SK-N-SH (cell line): ENCODE data around the gene GABRR2. TPM values are rescaled to one million over a fixed set of nuclear protein-coding genes. Genes with fewer than 3 reads are reported as not detected.

Experiments
- CTCF ChIA-PET: fragments of 300-600, 350-600 bp; formaldehyde crosslinking; extraction: SDS; loops from one replicate; lab custom pipeline; 2021; lab: Yijun Ruan, JAX
- POLR2A ChIA-PET: fragments of 350-600 bp; sonication (Branson Sonifier 250); formaldehyde crosslinking; extraction: SDS; loops from one replicate; lab custom pipeline; 2020; ENCODE audit warnings: antibody characterized with exemption, inconsistent platforms; lab: Yijun Ruan, JAX
- DNase-seq: peaks from one replicate; pipeline ENCODE4 v3.0.0; 2012
- H2AFZ ChIP-seq: fragments of 200-600 bp; sonication (generic); 2 replicates; pipeline ENCODE4 v1.8.1; 2016; ENCODE audit warnings: antibody characterized with exemption, mild to moderate bottlenecking, low read depth
- H3F3A ChIP-seq: fragments of 200-600 bp; sonication (generic); replicated peaks from 2 replicates; pipeline ENCODE3; 2016; ENCODE audit warnings: antibody characterized with exemption, mild to moderate bottlenecking; ENCODE audit not compliant: insufficient read depth
- H3K27ac ChIP-seq, 2 experiments: fragments of 200-500 bp in 1 of 2; fragments of 200-600 bp in 1 of 2; sonication (Bioruptor generic) in 1 of 2; sonication (generic), shearing (Covaris generic) in 1 of 2; 2 replicates each; pipeline versions ENCODE4 v1.5.1 to v1.6.1; 2014 to 2016; ENCODE audit warnings: low read depth in 2 of 2, inconsistent platforms in 1 of 2, low read length in 1 of 2, mild to moderate bottlenecking in 1 of 2, mixed read lengths in 1 of 2
- H3K27me3 ChIP-seq: fragments of 200-600 bp; sonication (generic), shearing (Covaris generic); 2 replicates; pipeline ENCODE4 v1.6.1; 2016; ENCODE audit warnings: mixed run types; ENCODE audit not compliant: insufficient read depth
- H3K36me3 ChIP-seq, 2 experiments: fragments of 200-500 bp in 1 of 2; fragments of 200-600 bp in 1 of 2; sonication (Bioruptor generic) in 1 of 2; sonication (generic) in 1 of 2; replicated peaks in 1 of 2; 2 replicates each; pipeline versions ENCODE3 to v1.5.1; 2014 to 2016; ENCODE audit warnings: low read length in 1 of 2, mild to moderate bottlenecking in 1 of 2; ENCODE audit not compliant: insufficient read depth in 2 of 2, control insufficient read depth in 1 of 2
- H3K4me1 ChIP-seq, 2 experiments: fragments of 200-500 bp in 1 of 2; fragments of 200-600 bp in 1 of 2; sonication (Bioruptor generic) in 1 of 2; sonication (generic), shearing (Covaris generic) in 1 of 2; 2 replicates each; pipeline versions ENCODE4 v1.5.1 to v1.6.1; 2014 to 2016; ENCODE audit warnings: low read depth in 1 of 2, low read length in 1 of 2, mixed run types in 1 of 2; ENCODE audit not compliant: insufficient read depth in 2 of 2, control insufficient read depth in 1 of 2
- H3K4me2 ChIP-seq: fragments of 200-600 bp; sonication (generic), shearing (Covaris generic); 2 replicates; pipeline ENCODE4 v1.6.1; 2017; ENCODE audit warnings: mixed run types
- H3K4me3 ChIP-seq, 2 experiments: fragments of 200-500 bp in 1 of 2; fragments of 200-600 bp in 1 of 2; sonication (Bioruptor generic) in 1 of 2; sonication (generic), shearing (Covaris generic) in 1 of 2; 2 replicates each; pipeline versions ENCODE4 v1.5.1 to v1.8.1; 2014 to 2016; ENCODE audit warnings: low read depth in 2 of 2, inconsistent platforms in 1 of 2, low read length in 1 of 2, mild to moderate bottlenecking in 1 of 2, mixed read lengths in 1 of 2, moderate library complexity in 1 of 2
- H3K79me2 ChIP-seq: fragments of 200-600 bp; sonication (generic); 2 replicates; pipeline ENCODE4 v1.8.1; 2017; ENCODE audit warnings: mild to moderate bottlenecking; ENCODE audit not compliant: insufficient read depth
- H3K9ac ChIP-seq: fragments of 200-600 bp; sonication (generic); 2 replicates; pipeline ENCODE4 v1.6.1; 2017; ENCODE audit warnings: mixed run types
- H3K9me2 ChIP-seq: fragments of 200-600 bp; sonication (generic); 2 replicates; pipeline ENCODE4 v1.6.1; 2017; ENCODE audit warnings: mixed run types
- H3K9me3 ChIP-seq: fragments of 200-600 bp; sonication (generic); 2 replicates; pipeline ENCODE4 v1.6.1; 2017; ENCODE audit warnings: mixed run types, mild to moderate bottlenecking, moderate library complexity
- H4K20me1 ChIP-seq: fragments of 200-600 bp; sonication (generic); 2 replicates; pipeline ENCODE4 v1.6.1; 2017; ENCODE audit warnings: mild to moderate bottlenecking, mixed run types; ENCODE audit not compliant: insufficient read depth
- CHD2 ChIP-seq: fragments of 150-350 bp; IDR thresholded peaks from 2 replicates; pipeline ENCODE4 v1.6.1; 2018; ENCODE audit warnings: low read length; ENCODE audit not compliant: partially characterized antibody
- JUND ChIP-seq: IDR thresholded peaks from 2 replicates; pipeline ENCODE4 v1.4.0; 2012
- POLR2AphosphoS5 ChIP-seq: IDR thresholded peaks from 2 replicates; pipeline ENCODE4 v1.6.1; 2012; ENCODE audit warnings: low read depth, low read length
- RXRA ChIP-seq: IDR thresholded peaks from 2 replicates; pipeline ENCODE4 v1.4.0; 2012; ENCODE audit warnings: low read depth, mild to moderate bottlenecking, borderline replicate concordance
- TAF1 ChIP-seq: IDR thresholded peaks from 2 replicates; pipeline ENCODE4 v1.6.1; 2012; ENCODE audit warnings: low read depth, mild to moderate bottlenecking, low read length, moderate library complexity, borderline replicate concordance
- YY1 ChIP-seq: IDR thresholded peaks from 2 replicates; pipeline ENCODE4 v1.4.0; 2012; ENCODE audit warnings: low read depth, mild to moderate bottlenecking
- WGBS: methylation state at CpG from one replicate; pipeline ENCODE4 v1.1.6; 2017; ENCODE audit warnings: low lambda C conversion rate; 5-methylcytosine and 5-hydroxymethylcytosine counted together
- polyA plus RNA-seq, 3 experiments: library from polyadenylated mRNA; depleted of rRNA; stranded (reverse); fragments of >200 nt; gene quantifications; 2 replicates each; pipeline ENCODE4 v1.2.3, GENCODE V29; 2012
- TF ChIP-seq, protein P1 (sequence below): IDR thresholded peaks from 2 replicates; pipeline ENCODE4 v1.4.0; 2012; ENCODE audit warnings: low read depth
- TF ChIP-seq, protein P2 (sequence below): IDR thresholded peaks from 2 replicates; pipeline ENCODE4 v1.6.1; 2012; ENCODE audit warnings: mild to moderate bottlenecking, low read depth, low read length, moderate library complexity
- TF ChIP-seq, protein P3 (sequence below): IDR thresholded peaks from 2 replicates; pipeline ENCODE4; 2012
- TF ChIP-seq, protein P4 (sequence below): fragments of 150-350 bp; IDR thresholded peaks from 2 replicates; pipeline ENCODE4 v1.6.1; 2016; ENCODE audit warnings: mild to moderate bottlenecking, low read depth, low read length

GABRR2 gene
- polyA plus RNA-seq, 1 of the 3 experiments (the other 2 are of a cell fraction): 0.18 TPM

DNA sequence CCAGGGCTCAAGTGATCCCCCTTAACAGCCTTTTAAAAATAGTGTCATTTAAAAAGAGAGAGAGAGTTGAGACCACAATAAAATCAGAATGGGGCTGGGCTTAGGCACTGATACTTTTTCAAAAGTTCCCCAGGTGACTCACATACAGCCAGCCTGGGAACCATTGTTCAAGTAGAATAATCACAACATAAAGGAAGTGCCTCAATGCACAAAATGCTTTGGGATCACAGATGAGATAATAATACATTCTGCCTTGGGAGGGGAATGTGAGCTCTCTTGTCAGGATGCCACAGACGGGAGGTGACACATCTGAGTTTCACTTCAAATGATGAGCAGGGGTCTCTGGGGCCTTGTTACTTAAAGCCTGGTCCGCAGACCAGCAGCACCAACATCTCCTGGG, 63.9 kb downstream of the GABRR2 start (continued):
- TF ChIP-seq TAF1 (no peak), CHD2 (no peak)

DNA sequence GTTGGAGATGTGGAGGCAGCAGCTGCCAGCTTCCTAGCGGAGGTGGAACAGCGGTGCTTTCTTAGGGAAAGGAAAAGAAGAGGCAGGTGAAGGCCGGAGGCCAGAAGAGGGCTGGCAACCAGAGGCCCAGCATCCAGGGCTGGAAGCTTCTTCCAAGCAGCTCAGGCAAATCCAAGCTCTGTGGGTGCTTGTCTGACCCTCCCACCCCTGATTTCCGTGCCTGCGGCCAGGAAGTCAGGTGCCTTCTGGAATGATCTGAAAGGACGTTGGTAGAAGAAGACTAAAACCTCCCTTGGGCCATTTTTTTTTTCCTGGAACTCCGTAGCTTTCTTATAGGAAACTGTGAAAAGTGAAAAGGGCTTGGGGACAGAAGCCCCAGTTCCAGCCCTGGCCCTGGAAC, 64.9 kb downstream of the GABRR2 start:
- no peaks in the 10 kb centered on the region for H3F3A ChIP-seq
- ChIA-PET CTCF (interaction anchor here (0.6 to 1.4 kb wide), 5 partner anchors 15 to 268 kb away, joined by 3 to 7 read pairs (median 3); no protein-coding TSS in a partner anchor), POLR2A (no interaction called here)
- H3K9ac ChIP-seq: no peak overlapping the region
- no peaks in the 10 kb centered on the region for H3K9me3 ChIP-seq
- no peaks in the 10 kb centered on the region for H3K79me2 ChIP-seq
- peaks cover 5% of the 10 kb centered on the region; the same call in 1 of the 2 replicates for H3K27me3 ChIP-seq
- H3K36me3 ChIP-seq: no peaks in the 10 kb centered on the region
- H3K4me1 ChIP-seq: no peaks in the 10 kb centered on the region
- TF ChIP-seq YY1: no peak
- no peak for TF ChIP-seq JUND
- TF ChIP-seq, protein P1, sequence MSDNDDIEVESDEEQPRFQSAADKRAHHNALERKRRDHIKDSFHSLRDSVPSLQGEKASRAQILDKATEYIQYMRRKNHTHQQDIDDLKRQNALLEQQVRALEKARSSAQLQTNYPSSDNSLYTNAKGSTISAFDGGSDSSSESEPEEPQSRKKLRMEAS: no peak
- TF ChIP-seq RXRA: no peak
- TF ChIP-seq CHD2: no peak
- TF ChIP-seq POLR2AphosphoS5: no peak
- TF ChIP-seq, protein P2, sequence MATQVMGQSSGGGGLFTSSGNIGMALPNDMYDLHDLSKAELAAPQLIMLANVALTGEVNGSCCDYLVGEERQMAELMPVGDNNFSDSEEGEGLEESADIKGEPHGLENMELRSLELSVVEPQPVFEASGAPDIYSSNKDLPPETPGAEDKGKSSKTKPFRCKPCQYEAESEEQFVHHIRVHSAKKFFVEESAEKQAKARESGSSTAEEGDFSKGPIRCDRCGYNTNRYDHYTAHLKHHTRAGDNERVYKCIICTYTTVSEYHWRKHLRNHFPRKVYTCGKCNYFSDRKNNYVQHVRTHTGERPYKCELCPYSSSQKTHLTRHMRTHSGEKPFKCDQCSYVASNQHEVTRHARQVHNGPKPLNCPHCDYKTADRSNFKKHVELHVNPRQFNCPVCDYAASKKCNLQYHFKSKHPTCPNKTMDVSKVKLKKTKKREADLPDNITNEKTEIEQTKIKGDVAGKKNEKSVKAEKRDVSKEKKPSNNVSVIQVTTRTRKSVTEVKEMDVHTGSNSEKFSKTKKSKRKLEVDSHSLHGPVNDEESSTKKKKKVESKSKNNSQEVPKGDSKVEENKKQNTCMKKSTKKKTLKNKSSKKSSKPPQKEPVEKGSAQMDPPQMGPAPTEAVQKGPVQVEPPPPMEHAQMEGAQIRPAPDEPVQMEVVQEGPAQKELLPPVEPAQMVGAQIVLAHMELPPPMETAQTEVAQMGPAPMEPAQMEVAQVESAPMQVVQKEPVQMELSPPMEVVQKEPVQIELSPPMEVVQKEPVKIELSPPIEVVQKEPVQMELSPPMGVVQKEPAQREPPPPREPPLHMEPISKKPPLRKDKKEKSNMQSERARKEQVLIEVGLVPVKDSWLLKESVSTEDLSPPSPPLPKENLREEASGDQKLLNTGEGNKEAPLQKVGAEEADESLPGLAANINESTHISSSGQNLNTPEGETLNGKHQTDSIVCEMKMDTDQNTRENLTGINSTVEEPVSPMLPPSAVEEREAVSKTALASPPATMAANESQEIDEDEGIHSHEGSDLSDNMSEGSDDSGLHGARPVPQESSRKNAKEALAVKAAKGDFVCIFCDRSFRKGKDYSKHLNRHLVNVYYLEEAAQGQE: no peak
- TF ChIP-seq, protein P3, sequence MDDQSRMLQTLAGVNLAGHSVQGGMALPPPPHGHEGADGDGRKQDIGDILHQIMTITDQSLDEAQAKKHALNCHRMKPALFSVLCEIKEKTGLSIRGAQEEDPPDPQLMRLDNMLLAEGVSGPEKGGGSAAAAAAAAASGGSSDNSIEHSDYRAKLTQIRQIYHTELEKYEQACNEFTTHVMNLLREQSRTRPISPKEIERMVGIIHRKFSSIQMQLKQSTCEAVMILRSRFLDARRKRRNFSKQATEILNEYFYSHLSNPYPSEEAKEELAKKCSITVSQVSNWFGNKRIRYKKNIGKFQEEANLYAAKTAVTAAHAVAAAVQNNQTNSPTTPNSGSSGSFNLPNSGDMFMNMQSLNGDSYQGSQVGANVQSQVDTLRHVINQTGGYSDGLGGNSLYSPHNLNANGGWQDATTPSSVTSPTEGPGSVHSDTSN: no peak
- TF ChIP-seq, protein P4, sequence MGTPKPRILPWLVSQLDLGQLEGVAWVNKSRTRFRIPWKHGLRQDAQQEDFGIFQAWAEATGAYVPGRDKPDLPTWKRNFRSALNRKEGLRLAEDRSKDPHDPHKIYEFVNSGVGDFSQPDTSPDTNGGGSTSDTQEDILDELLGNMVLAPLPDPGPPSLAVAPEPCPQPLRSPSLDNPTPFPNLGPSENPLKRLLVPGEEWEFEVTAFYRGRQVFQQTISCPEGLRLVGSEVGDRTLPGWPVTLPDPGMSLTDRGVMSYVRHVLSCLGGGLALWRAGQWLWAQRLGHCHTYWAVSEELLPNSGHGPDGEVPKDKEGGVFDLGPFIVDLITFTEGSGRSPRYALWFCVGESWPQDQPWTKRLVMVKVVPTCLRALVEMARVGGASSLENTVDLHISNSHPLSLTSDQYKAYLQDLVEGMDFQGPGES: no peak
- no peak overlapping the region for H3K27ac ChIP-seq
- DNase-seq: no peak
- H3K4me3 ChIP-seq: no peak overlapping the region
- no peak overlapping the region for H2AFZ ChIP-seq
- no peak overlapping the region for H3K4me2 ChIP-seq
- no peaks in the 10 kb centered on the region for H4K20me1 ChIP-seq
- 56% methylated on average over 7 of the region's 7 CpGs for WGBS
- no peaks in the 10 kb centered on the region for H3K9me2 ChIP-seq
